SKM-1 (cell line): ENCODE measurements around the gene TRAPPC5.
A peak's percentile ranks its signal among the peaks of the same experiment; 100 is the strongest.

Experiments
- DNase-seq: peaks from one replicate; lab custom pipeline; 2025; ENCODE audit not compliant: unreplicated experiment; lab: John Stamatoyannopoulos, UW

The TRAPPC5 gene

DNA sequence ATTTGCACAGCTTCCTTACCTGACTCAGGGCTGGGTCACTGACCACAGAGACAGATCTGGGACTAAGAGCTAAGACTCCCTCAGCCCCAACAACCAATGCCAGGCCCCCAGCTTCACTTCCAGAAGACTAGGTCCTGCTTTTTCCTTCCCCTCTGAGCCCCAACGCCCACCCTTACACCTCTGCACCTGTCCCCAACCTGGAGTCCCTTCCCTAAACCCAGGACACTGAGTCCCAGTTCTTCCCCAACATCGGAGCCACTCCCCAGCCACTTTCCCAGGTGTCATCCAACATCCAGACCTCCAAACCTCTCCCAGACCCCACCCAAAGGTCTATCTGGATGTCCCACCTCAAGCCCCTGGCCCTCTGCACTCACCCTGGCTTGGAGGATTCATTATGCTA is 18.4 kb downstream of the TRAPPC5 start:
- DNase-seq: no peak

DNA sequence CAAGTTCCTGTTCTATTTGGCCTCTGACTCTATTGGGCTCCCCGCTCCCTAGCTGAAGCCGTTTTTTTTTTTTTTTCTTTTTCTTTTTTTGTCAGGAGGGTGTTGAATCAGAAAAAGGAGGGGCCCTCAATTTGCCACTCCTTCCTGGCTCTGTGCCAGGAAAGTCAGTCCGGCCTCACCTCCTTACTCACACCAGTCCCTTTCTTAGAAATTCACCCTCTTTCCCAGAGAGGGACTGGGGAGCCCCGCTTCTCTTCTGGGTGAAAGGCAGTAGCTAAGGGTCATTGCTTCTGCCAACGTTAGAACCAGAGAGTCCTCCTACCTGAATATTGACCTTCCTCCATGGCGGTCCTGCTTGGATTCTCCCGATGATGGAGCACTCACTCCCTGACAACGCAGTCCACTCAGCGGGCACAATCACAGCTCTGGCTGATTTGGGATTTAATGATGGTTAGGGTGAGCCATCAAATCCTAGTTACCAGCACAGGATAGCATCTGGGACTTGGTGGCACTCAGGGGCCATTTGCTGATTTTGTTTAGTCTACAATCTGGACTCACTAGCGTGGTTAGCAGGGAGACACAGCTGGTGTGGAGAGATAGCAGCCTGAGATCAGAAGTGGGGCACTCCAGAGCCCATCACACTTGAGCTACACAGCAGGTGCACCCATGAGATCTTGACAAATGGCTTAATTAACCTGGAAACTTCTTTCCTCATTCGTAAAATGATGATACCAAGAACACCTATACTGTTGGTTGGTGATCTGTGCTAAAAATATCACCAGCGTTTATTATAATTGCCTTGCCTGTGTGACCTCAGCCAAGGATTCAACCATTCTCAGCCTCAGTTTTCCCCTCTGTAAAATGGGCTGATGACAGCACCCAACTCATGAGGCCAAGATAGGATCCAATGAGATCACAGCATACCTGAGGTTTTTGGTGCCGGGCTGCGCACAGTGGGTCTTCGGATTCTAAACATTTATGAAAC is 19.1 kb downstream of the TRAPPC5 start:
- DNase-seq: no peak

DNA sequence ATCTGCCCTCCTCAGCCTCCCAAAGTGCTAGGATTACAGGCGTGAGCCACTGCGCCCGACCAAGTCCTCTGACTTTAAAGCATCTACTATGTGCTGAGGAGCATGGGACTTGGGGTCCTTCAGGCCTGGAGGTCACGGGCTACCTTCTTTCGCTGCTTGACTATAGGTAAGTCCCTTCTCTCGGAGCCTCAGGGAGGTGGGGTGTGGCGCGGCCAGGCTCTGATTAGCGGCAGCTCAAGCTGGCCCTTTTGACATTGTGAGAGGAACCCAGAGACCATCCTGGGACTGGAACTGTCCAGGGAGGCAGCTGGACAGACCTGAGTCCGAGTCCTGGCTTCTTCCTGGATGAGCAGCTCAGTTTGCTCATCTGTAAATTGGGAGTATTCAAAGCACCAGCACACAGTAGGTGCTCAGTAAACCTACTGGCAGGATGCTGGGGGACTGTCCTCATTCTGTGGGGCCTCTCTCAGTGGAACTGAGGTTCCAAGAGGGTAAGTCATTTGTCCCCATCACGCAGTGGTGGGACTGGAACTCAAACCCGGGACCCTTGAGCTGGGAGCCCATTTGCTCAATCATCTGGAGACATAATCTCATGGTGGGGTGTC is 20.5 kb downstream of the TRAPPC5 start:
- DNase-seq: no peak

DNA sequence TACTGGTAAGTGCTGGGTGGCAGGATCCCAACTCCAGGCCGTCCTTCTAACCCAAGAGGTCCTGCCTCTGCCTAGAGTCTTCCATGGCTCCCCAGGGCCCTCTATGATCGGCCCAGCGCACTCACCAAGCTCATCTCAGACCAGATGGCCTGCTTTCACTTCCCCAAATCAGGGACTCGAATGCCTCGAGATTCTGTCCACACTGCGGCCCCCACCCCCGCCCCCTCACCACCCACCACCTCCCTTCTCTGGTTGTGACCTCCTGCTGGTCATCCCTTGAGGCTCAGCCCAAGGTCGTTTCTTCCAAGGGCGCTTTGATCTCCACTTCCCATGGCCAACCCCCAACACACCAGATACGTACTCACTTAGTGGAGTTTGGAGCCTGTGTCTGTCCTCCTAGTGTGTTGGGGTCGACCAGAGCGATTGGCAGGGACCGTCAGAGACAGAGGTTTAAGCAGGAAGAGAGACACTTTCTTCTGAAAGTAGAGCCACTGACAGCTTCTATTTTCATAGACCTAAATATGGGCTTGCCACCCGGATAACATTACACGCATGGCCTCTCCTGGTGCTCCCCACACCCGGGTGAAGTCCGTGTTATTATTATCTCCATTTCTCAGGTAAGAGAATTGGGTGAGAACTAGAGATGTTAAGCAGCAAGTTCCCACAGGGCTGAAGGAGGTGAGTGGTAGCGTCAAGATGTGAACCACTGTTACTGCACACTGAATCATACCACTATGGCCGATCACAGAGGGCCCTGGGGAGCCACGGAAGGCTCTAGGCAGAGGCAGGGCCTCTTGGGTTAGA is 21.2 kb downstream of the TRAPPC5 start, which contains the start of gene FCER2:
FCER2 (minus strand) TSS at position 478 of the 804 bp plus-strand sequence. CDS start 2,371 bp downstream, outside the sequence.
- DNase-seq: no peak

DNA sequence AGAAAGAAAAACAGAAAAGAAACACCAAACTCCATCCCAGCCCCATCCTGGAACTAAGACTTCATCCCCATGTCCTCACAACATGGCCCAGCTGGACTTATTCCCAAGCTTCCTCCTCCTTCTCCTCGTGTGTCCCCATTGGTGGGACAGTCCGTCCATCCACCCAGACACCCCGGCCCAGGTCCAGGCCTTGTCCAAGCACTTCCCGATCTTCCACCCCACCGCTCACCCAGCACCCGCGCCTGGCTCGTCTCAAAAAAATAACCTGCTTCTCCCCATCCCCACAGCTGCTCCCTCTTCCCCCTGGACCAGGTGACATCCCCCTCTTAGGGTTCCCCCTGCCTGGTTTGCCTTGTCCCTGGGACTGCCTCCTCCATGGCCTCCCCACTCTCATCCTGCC is 22.7 kb downstream of the TRAPPC5 start:
- DNase-seq: no peak

DNA sequence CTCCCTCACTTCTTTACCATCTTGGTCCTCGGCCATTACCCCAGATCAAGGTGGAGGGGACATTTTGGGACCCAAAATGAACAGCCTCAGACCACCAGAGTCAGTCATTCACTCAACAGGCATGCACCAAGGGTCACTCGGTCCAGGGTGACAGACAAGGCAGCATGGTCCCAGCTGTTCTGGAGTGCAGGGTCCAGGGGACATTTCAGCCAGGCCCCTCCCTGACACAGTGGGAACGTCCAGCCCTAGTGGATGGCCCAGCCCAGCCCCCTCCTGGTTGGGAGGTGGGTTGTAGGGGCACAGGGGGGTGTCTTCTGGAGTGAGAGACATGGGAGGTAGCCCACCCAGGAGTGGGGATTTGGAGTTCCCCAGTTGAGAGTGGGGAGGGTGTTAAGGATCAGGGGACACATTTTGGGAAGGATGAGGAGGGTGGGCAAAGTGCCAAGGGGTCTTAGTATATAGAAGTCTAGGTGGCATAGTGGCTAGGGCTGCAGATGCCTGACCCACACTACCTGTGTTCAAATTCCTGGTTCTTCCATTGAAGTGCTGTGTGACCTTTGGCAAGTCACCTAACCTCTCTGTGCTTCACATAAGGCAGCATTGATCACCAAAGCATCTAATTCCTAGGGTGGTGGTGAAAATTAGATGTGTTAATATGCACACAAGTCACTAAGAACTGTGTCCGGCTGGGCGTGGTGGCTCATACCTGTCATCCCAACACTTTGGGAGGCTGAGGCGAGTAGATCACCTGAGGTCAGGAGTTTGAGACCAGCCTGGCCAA is 23.8 kb downstream of the TRAPPC5 start:
- DNase-seq: no peak

DNA sequence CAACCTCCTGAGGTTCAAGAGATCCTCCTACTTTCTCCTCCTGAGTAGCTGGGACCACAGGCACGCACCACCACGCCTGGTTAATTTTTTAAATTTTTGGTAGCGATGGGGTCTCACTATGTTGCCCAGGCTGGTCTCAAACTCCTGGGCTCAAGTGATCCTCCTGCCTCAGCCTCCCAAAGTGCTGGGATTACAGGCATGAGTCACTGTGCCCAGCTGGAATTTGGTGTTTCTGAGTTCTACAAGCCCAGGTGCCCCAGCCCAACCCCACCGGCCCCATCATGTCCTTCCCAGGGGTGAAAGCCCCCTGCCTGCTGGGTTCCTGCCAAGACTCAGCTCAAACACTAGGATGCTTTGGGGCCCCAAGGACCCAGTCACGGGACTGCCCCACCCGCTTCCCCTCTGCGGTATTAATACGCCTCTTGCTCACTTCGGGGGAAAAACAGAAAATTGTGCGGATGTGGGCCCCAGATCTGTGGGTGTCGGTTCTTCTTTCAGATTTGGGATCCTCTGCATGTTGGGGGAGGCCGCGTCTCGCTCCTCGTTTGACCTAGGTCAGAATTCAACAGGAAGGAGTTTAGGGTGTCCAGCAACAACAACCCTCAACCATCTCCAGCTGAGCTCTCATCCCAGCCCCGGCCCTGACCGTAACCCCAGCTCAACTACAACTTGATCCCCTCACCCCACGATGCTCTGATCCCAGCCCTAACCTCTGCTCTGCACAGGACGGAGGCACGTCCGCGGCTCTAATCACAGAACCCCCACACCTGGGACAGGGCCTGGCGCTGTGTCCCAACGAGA is 25.0 kb downstream of the TRAPPC5 start:
- peak; percentile 90 for DNase-seq

DNA sequence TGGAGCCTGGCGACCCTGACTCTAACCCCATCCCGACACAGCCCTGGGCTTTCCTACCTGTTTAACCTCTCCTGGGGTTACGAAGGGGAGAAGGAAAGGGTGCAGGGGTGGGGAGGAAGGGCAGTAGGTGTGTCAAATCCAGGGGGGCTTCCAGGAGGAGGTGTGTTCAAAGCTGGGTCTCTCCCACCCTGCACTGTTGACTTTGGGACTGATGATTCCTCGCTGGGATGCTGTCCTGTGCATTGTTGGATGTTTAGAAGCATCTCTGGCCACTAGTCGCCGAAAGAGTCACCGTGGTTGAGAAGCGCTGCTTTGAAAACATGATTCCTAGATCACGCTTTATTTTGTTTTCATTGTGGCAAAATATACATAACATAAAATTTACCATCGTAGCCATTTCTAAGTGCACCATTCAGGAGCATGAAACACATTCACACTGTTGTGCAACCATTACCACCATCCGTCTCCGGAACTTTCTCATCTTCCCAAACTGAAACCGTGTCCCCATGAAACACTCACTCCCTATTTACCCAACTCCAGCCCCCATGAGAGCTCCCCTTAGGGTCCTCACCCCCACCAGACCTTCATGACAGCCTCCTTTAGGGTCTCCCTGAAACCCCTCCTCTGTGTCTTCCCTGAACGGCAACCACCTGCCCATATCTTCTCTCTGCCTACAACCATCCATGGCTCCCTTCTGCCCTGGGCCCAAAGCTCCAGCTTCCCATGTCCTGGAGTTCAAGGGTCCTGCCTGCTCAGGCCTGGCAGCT is 25.7 kb downstream of the TRAPPC5 start:
- DNase-seq: no peak

DNA sequence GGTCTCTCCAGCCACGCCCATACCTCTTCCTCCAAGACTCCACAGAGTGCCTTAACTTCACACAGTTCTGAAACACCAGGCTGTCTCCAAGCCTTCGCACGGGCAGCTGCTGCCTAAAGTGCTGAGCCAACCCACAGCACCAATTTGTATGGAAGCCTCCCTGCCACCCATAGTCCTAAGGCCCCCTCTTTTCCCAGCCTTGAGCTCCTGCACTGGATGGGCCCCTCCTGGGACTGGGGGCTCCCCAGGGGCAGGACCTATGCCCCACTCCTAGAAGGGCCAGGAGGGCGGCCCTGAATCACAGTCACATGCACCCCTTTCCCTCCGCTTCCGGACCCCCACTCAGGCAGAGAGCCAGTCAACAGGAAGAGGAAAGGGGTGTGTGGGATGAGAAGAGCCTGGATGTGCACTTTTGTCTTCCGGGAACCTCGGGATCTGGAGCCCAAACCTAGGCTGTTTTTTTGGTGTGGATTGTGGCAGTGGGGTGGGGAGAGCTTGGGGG is 26.4 kb downstream of the TRAPPC5 start:
- DNase-seq: no peak

DNA sequence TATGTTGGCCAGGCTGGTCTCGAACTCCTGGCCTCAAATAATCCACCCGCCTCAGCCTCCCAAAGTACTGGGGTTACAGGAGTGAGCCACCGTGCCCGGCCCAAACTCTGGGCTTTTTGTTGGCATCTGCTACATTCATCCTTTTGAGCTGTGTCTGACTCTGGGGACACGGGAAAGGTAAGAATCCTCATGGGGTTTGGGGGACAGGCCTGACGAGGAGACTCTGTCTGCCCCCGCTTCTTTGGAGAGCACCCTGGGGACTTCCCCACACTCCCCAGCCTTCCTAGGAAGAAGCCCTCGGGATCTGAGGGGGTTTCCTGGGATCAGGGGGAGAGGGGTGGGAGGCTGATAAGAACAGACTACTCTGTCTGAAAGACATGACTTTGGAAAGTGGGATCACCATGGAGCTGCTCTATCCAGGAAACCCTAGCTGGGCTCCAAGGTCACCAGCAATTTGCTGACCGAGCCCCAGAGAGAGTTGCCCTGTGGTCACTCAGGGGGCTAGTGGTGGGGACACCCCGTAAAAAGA is 29.4 kb downstream of the TRAPPC5 start:
- no peak for DNase-seq

DNA sequence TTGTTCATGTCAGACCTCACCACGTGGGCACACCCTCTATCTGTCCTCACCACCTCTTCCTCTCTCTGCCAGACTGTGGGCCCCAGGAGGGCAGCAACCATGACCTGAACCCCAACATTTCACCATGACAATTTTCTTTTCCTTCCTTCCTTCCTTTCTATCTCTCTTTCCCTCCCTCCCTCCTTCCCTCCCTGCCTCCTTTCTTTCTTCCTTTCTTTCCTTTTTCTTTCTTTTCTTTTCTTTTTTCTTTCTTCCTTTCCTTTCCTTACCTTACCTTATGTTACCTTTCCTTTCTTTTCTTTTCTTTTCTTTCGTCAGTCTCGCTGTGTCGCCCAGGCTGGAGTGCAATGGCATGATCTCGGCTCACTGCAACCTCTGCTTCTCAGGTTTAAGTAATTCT is 30.0 kb downstream of the TRAPPC5 start:
- no peak for DNase-seq

DNA sequence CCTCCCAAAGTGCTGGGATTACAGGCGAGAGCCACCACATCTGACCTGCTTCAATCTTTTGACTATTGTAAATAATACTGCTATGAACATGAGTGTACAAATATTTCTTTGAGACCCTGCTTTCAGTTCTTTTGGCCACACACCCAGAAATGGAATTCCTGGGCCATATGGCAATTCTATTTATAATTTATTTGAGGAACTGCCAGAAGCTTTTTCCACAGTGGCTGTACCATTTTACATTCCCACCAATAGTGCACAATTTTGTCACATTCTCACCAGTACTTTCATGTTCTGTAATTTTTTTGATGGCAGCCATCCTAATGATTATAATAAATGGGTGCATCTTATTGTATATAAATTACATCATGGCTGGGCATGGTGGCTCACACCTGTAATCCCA is 35.0 kb downstream of the TRAPPC5 start:
- DNase-seq: no peak

DNA sequence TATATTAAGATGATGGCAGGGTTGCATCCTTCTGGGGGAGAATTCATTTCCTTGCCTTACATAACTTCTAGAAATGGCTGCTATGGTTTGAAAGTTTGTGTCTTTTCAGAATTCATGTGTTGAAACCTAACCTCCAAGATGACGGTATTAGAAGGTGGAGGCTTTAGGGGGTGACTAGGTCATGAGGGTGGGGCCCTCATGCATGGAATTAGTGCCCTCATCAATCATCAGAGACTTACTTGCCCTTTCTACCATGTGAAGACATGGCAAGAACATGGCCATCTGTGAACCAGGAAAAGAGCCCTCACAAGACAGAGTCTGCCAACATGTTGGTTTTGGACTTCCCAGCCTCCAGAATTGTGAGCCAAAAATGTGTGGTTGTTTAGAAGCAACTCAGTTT is 36.1 kb downstream of the TRAPPC5 start:
- DNase-seq: no peak

DNA sequence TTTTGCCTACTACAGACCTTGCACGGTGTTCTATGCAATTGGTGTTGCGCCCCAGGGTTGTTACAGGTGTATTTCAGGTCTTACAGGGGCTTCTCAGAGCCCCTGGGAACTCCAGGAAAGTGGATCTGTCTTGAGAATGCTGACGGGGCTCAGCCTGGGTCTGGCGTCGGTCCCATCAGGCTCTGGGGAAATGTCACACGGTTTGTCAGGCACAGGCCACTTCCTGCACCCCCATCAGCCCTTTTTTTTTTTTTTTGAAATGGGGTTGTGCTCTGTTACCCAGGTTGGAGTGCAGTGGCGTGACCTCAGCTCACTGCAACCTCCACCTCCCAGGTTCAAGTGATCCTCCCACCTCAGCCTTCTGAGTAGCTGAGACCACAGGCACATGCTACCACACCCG is 38.0 kb downstream of the TRAPPC5 start:
- DNase-seq: no peak

DNA sequence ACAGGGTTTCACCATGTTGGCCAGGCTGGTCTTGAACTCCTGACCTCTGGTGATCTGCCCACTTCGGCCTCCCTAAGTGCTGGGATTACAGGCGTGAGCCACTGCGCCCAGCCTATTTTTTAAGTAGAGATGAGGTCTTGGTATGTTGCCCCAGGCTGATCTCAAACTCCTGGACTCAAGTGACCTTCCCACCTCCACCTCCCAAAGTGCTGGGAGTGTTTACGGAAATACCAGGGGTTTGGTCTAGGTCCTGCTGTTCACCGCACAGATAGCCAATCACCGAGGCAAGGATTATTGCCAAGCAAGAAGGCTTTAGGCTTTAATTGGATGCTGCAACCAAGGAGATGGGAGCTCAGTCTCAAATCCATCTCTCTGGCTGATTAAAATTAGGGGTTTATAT is 39.7 kb downstream of the TRAPPC5 start:
- DNase-seq: no peak

DNA sequence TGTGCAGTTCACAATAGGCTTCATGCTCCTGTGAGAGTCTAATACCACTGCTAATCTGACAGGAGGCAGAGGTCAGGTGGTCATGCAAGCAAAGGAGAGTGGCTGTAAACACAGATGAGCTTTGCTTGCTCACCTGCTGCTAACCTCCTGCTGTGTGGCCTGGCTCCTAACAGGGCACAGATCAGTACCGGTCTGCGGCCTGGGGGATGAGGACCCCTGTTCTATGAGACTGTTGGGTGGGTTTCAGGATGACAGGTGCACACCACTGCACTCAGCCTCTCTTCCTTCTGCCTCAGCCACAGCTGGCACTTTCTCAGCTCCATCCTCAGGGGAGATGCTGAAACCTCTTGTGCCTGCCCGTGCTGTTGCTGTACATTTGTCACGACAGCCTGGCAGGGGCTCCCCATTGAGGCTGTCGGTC is 41.6 kb downstream of the TRAPPC5 start:
- DNase-seq: no peak

DNA sequence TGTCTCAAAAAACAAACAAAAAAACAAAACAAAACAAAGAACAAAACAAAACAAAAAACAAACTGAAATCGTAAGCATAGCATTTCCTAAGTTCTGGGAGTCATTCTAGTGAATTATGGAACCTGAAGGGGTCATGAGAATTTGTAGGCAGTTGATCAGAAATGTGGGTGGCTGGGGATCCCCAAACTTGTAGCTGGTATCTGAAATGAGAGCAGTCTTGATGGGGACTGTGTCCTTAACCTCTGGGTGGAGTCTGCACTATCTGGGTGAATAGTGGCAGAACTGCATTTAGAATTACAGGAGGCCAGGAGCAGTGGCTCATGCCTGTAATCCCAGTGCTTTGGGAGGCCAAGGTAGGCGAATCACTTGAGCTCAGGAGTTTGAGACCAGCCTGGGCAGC is 45.2 kb downstream of the TRAPPC5 start:
- DNase-seq: no peak

DNA sequence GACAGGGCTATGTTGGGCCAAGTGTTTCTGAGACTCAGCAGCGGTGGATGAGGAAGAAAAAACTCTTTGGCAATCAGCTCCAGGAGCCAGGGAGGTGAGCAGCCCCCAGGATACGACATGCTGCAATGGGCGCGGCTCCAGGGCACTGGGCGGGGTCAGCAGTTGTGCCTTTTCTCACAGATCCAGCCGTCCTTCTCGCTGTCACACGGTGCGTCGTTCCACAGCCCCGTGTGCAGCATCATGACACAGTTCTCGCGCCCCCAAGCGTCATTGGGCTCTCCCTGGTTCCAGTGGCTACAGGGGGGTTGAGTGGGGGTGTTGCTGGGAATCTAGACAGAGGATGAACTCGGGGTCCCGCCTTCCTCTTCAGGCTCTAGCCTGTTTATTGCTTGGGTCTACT is 48.6 kb downstream of the TRAPPC5 start:
- no peak for DNase-seq

DNA sequence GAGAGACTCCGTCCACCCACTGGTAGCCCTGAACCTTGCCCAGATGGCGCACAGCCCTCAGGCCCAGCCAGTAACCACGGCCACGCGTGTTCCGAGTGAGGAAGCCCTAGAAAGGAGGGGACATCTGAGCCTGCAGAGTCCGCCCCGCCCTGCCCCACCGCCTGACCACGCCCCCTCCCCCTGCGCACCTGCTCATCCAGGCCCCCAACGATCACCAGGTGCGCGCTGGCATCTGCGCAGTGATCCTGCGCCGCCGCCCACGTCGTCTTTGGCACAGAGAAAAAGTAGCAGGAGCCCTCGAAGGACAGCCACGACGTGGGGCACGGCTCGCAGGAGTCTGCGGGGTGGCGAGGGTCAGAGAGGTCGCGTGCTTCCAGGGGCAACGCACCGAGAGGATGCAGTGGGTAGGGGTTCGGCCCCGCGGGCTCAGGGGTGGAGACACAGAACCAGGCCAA is 49.2 kb downstream of the TRAPPC5 start:
- no peak for DNase-seq
